GM19463 (cell line): ENCODE measurements around the gene ZBTB16.

Experiments used
- ATAC-seq: cut with Tn5 transposase; IDR thresholded peaks from one replicate; pipeline ENCODE4 v1.9.1; 2021; ENCODE audit warnings: mild to moderate bottlenecking, moderate library complexity; ENCODE audit not compliant: unreplicated experiment

ZBTB16 gene

GRCh38 chr11:114099392-114100178, 40.1 kb downstream of the ZBTB16 start:
- ATAC-seq = no peak

GRCh38 chr11:114102993-114103896, 43.7 kb downstream of the ZBTB16 start:
- ATAC-seq = no peak

DNA sequence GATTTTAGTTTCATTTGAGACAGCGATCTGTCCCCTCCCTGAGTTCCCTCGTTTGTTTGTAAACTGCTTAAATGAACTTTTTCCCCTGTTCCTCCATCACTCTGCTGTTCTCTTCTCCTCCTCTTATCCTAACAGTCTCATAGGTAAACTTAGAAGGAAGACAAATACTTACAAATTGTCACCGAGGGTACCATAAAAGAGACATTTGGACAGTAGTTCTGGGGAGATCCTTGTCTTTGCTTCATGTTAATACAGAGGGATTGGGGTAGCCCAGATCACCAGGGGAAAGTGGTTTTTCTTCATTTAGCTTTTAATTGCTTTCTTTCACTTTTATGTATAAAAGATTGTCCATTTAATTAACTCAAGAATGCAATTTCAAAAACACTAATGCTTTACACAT, 46.1 kb downstream of the ZBTB16 start:
- ATAC-seq = no peak

GRCh38 chr11:114106047-114106446, 46.5 kb downstream of the ZBTB16 start:
- ATAC-seq = no peak

DNA sequence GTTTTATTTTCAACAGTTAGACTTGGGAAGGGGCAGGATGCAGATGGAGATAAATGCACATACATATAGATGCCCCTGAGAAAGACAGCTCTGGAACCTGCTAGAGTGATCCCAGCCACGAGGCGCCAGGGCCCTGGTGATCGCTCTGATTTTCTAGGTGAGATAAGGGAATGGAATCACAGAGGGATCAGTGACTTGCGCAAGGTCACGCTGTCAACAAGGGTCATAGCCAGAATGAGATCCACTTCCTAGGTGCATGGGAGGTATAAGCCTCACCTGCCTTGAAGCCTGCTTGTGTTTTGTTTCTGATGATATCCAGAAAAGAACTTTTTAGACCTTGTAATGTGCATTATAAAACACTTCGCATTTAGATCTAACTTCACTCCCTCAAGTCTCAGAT, 47.5 kb downstream of the ZBTB16 start:
- ATAC-seq = no peak

DNA sequence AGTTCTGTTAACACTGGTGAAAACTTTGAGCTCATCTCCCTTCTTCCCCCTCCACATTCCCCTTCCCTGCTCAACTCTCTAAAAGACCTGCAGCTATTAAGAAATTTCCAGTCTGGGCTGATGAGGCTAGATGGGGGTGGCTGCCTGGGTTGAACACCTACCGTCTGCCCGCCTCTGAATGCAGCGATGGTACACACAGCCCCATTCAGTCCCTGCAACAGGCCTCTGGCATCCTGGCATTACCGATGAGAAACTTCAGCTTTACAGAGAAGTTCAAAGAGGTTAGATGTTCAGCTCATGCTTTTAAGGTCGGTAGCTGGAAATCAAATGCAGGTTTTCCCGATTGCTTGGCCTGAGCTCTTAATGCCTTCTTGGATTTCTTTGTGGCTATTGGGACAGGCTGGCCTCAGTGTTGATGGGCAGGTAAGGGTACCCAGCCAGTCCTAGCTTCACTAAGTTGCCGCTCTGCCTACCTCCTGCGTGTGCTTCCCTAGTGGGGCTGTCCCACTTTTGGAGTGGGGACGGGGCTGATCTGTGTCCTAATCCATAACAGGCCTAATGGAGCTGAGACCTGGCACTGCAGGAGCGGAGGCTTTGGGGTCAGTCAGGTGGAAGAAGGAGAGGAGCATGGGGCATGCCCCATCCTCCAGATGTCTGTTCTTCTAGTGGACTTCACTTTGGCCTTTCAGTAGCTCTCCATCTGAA, 49.1 kb downstream of the ZBTB16 start:
- ATAC-seq = no peak

DNA sequence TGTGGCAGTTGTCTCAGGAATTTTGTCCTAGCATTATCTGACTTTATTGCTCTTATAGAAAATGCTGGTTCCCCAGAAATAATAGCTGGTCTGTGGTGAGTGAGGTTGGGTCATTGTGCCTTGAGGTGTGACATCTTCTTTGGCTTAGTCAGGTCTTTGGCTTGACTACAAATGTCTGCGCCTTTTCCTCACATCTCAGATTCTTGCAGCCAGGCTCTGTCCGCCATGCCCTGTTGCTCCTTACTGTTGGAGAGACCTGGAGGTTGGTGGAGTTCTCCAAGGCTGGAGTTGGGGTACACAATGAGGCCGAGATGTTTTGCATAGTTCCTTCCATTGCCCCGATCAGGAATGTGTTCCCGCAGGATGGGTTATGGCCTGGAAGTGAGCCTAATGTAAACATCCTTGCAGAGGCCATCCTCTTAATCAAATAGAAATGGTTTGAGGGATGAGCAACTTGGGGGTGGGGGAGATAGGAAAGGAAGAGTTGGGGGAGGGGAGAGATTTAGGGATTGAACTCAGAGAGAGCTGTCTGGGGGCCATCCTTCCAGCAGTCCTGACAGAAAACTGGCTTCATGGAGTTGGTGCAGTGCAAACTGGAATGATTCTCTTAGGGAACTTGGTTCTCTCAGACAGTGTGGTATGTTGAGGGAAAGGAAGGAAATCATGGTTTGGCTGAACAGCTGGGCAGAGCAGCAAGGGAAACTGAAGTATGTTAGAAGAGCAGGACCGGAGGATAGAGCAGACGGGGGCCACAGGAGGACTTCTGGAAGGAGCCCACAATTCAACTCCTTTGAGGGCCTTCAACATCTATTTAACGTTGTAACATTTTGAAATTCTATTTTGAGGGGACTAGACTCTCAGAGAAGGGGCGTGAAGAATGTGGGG, 49.9 kb downstream of the ZBTB16 start:
- no peak for ATAC-seq

- ATAC-seq = no peak
Observed at GRCh38 chr11:114110123-114110522, 50.6 kb downstream of the ZBTB16 start.

DNA sequence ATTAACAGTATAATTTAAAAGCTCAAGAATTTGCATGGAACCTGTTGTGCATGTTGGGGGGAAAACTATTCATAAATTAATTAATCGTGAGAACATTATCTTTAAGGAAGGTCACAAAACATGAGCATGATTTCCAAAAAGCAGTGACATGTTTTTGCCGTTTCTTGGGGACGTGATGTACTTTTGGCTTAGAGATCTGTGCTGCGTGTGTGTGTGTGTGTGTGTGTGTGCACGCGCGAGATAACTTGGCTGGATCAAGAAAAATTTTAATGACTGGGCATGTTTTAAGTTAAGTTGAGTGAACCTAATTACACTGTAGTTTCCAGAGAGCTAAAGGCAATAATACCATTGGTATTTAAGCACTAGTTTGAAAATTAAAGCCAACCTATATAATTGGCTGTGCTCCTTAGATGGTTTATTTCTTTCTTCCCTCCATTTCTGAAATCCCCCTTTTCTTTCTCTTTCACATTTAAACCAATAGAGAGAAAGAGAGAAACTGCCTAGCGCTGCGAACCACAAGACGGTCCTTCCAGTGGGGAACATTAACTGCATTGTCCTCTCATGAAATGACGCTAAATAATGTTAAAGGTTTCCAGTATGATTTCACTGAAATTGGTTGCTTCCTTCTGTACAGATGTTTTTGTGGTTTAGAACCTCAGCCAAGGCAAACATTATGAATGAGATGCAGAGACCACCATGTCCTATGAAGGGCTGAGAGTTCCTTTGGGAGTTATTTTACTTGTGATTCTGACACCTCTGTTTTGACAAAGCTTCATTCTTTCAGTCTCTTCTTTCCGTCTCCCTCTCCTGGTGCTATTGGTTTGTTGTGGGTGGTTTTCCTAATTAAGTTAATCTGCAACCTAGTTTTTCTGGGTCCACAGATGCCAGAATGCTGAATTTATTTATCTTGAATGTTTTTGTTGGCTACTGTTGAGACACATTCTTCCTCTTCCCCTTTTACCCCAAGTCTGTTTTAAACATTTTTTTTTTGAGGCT, 51.7 kb downstream of the ZBTB16 start:
- ATAC-seq = no peak

- ATAC-seq = no peak
Observed at GRCh38 chr11:114115451-114115928, 56.0 kb downstream of the ZBTB16 start.

DNA sequence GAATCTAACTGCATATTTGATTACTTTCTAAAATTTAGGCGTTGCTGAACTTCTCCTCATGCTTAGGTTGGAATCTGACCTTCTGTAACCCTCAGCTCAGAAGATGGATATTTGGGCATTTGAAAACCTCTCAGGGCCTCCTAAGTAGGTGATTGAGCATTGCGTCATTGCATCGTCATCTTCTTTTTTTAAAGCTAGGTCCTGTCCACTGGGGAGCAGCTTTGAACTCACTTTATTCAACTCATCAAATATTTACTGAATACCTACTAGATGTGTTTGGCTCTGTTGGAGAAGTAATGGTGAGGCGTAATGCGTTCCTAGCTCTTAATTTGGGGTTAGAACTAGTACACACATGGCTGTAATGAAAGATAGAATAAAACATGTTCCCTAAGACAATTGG, 56.8 kb downstream of the ZBTB16 start:
- no peak for ATAC-seq

- ATAC-seq = no peak
Observed at GRCh38 chr11:114116800-114117199, 57.3 kb downstream of the ZBTB16 start.

DNA sequence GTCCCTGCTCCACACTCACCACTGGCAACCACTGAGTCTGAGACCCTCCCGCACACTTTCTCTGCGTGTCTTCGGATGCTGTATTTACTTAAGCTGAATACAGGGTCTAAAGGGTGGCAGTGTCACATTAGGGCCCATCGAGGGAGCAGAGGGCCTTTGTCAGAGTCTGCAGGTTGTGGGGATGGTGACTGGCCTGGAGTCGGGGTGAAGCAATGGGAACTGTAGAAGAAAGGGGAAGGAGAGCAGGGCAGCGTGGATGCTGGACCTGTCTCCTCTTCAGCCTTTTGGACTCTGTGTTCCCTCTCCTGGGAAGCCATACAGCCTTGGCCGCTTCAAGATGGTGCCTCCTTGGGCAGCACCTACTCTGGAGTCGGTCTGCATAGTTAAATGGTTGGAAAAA, 61.1 kb downstream of the ZBTB16 start:
- ATAC-seq = no peak

DNA sequence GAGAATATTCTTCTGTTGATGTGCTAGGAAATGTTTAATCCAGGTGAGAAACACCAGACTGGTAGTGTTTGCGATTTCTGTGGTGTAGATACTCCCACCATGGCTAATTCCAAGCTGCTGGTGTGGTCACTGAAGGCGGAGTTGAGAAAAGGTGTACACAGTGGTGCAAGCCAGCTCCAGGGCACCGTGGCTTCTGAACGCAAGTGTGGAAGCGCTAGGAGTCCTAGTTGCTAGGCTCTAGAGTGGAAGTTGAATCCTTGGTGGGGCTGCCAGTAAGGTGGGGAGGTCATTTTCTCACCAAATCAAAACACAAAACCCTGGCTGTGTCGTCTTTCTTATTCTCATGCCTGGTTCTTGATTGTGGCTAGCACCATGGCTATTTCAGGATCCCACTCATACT, 61.6 kb downstream of the ZBTB16 start:
- ATAC-seq = no peak

DNA sequence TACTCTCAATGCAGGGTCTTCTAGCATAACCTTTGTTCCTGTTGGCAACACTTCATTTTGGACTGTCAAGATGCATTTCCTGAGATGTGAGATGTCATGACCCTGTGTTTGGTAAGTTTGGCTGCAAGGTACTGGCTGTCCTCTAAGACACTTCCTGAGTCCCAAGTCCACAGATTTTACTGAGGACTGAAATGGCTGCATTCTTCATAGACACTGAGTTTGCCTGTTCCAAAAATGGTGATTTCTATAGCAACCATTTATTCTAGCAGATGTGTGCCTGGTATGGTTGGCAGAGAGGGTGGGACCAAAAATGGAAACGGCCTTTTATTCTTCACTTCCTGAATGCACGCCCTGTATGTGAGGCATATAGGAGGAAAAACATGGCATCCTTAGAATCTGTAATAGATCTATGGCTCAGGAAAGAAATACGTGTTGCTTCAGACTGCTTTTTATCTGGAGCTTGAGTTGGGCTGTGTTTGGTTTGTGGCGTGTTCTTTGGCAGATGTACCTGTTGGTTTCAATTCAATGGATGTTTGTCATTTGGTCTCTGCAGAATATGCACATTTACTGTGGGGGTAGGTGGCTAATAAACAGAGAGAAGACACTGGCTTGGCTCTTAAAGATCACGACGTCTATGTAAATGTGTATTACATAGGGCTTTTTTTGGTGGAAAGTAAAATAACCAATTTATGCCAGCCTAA, 62.4 kb downstream of the ZBTB16 start:
- no peak for ATAC-seq

DNA sequence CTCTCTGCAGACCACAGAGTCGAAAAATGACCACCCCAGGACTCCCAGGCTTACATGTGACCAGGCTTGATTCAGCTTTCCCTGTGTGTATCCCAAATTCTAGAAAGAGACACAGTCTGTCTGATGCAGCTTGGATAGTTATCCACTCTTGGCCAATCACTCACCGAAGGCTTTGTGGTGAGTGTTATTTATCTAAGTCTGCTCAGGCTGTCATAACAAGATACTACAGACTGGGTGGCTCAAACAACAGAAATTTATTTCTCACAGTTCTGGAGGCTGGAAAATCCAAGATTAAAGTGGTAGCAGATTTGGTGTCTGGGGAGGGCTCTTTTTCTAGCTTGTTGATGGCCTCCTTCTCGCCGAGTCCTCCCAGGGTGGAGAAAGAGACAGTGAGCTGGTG, 63.2 kb downstream of the ZBTB16 start:
- no peak for ATAC-seq

GRCh38 chr11:114123692-114124330, 64.3 kb downstream of the ZBTB16 start:
- no peak for ATAC-seq

- no peak for ATAC-seq
Observed at GRCh38 chr11:114124601-114125144, 65.2 kb downstream of the ZBTB16 start.
